Activated CD4-positive, alpha-beta T cell treated with anti-CD3 and anti-CD28 coated beads, Interleukin-2, amount 50 U/mL, for 16 hours (primary cell): Measurements from ENCODE around the gene KCNH1.
A peak's percentile ranks its signal among the peaks of the same experiment; 100 is the strongest.

Experiments used
- DNase-seq: peaks from one replicate; pipeline ENCODE4 v3.0.0-alpha.2; 2020

Gene KCNH1

GRCh38 chr1:211133836-211134669 is at the start of gene KCNH1:
Gene KCNH1 (minus strand): TSS chr1:211134148. CDS start chr1:211133945, 203 bp downstream.
- peak; percentile 83 for DNase-seq

- DNase-seq = no peak
Observed at GRCh38 chr1:211182746-211183145, 48.8 kb upstream of the KCNH1 start.

GRCh38 chr1:211174375-211174774 is 40.4 kb upstream of the KCNH1 start:
- DNase-seq = peak; percentile 12

- DNase-seq = no peak
Observed at GRCh38 chr1:211172657-211173056, 38.7 kb upstream of the KCNH1 start.

GRCh38 chr1:211169353-211169752 is 35.4 kb upstream of the KCNH1 start:
- DNase-seq = no peak

GRCh38 chr1:211158866-211159265 is 24.9 kb upstream of the KCNH1 start:
- DNase-seq = no peak

- no peak for DNase-seq
Observed at GRCh38 chr1:211155040-211155439, 21.1 kb upstream of the KCNH1 start.

- DNase-seq = no peak
Observed at GRCh38 chr1:211153932-211154331, 20.0 kb upstream of the KCNH1 start.

- no peak for DNase-seq
Observed at GRCh38 chr1:211148366-211148765, 14.4 kb upstream of the KCNH1 start.

- no peak for DNase-seq
Observed at GRCh38 chr1:211145944-211146343, 12.0 kb upstream of the KCNH1 start.

GRCh38 chr1:211135342-211135950 is 1.5 kb upstream of the KCNH1 start:
- peak; percentile 48 for DNase-seq

GRCh38 chr1:211133393-211133835 is 534 bp downstream of the KCNH1 start:
- DNase-seq = no peak

- no peak for DNase-seq
Observed at GRCh38 chr1:211132721-211133392, 1.1 kb downstream of the KCNH1 start.

GRCh38 chr1:211129776-211130175 is 4.2 kb downstream of the KCNH1 start:
- no peak for DNase-seq

- no peak for DNase-seq
Observed at GRCh38 chr1:211127166-211127565, 6.8 kb downstream of the KCNH1 start.

GRCh38 chr1:211126622-211127021 is 7.3 kb downstream of the KCNH1 start:
- no peak for DNase-seq

- no peak for DNase-seq
Observed at GRCh38 chr1:211118407-211119102, 15.4 kb downstream of the KCNH1 start.

GRCh38 chr1:211114446-211114845 is 19.5 kb downstream of the KCNH1 start:
- no peak for DNase-seq

- DNase-seq = no peak
Observed at GRCh38 chr1:211113566-211113965, 20.4 kb downstream of the KCNH1 start.

- DNase-seq = no peak
Observed at GRCh38 chr1:211111351-211111750, 22.6 kb downstream of the KCNH1 start.

- no peak for DNase-seq
Observed at GRCh38 chr1:211101481-211101880, 32.5 kb downstream of the KCNH1 start.

- no peak for DNase-seq
Observed at GRCh38 chr1:211099393-211099792, 34.6 kb downstream of the KCNH1 start.

- DNase-seq = no peak
Observed at GRCh38 chr1:211095381-211095780, 38.6 kb downstream of the KCNH1 start.
